GM12801 (cell line): ENCODE measurements around the gene CFAP54.

Source experiments
- TF ChIP-seq, protein P1 (sequence below): IDR thresholded peaks from one replicate; pipeline ENCODE4 v1.5.1; 2011; ENCODE audit warnings: control low read depth; ENCODE audit not compliant: insufficient read length; ENCODE audit errors: extremely low read depth

CFAP54 gene

GRCh38 chr12:96808587-96808986 is 319.2 kb downstream of the CFAP54 start:
- TF ChIP-seq, protein P1, sequence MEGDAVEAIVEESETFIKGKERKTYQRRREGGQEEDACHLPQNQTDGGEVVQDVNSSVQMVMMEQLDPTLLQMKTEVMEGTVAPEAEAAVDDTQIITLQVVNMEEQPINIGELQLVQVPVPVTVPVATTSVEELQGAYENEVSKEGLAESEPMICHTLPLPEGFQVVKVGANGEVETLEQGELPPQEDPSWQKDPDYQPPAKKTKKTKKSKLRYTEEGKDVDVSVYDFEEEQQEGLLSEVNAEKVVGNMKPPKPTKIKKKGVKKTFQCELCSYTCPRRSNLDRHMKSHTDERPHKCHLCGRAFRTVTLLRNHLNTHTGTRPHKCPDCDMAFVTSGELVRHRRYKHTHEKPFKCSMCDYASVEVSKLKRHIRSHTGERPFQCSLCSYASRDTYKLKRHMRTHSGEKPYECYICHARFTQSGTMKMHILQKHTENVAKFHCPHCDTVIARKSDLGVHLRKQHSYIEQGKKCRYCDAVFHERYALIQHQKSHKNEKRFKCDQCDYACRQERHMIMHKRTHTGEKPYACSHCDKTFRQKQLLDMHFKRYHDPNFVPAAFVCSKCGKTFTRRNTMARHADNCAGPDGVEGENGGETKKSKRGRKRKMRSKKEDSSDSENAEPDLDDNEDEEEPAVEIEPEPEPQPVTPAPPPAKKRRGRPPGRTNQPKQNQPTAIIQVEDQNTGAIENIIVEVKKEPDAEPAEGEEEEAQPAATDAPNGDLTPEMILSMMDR: no peak

DNA sequence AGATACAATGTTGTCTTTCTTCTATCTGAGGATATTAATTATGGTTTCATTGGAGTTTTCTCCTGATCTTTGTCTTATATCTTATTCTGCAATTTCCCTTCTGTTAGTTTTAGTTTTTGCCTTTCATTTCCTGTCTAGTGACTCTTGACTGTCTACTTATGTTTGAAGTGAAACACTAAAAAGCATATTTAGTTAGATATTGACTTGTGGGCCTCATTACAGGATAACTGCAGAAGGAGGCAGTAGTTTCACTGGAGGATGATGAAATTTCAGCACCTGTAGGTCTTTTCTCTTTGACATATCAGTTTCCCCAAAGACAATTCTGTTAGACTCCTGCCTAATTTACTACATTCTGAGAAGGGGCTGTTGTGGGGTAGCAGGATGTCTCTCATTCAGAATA is 320.1 kb downstream of the CFAP54 start:
- TF ChIP-seq, protein P1: no peak

- TF ChIP-seq, protein P1: no peak
Measured at GRCh38 chr12:96810057-96810456, 320.7 kb downstream of the CFAP54 start.

DNA sequence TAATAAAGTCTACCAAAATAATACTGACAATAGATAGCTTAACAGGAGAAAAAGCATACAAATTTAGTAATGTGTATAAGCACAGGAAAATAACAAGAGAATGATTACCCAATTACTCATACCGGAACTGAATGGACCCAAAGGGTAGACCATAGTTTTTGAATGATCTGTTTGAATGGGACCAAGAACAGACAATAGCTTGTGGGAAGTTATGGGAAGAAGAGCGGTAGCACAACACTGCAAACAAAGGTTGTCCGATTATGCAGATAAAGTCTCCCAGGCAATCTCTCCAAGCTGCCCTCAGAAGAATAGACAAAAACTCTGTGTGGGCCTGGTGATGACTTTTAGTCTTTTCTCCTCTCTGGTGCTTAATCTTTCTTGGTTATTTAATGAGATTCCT is 321.1 kb downstream of the CFAP54 start:
- TF ChIP-seq, protein P1: no peak

DNA sequence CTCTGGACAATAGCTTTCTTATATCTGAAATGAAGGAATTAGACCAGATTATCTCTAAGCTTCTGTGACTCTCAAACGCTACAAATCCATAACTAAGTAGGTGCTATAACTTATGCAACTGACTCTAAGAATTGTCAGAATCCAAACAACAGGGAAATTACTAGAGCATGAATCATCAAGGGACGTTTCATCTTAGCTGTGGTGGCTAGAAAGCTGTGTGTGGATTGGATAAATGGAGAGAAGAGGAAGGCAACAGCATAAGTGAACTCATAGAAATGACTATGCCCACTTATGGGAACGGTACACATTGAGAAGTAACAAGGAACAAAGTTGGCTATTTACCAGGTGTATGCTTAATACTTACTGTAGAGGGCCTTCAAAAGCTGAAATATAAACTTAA is 321.7 kb downstream of the CFAP54 start:
- TF ChIP-seq, protein P1: no peak

GRCh38 chr12:96812153-96812552 is 322.8 kb downstream of the CFAP54 start:
- TF ChIP-seq, protein P1: no peak

DNA sequence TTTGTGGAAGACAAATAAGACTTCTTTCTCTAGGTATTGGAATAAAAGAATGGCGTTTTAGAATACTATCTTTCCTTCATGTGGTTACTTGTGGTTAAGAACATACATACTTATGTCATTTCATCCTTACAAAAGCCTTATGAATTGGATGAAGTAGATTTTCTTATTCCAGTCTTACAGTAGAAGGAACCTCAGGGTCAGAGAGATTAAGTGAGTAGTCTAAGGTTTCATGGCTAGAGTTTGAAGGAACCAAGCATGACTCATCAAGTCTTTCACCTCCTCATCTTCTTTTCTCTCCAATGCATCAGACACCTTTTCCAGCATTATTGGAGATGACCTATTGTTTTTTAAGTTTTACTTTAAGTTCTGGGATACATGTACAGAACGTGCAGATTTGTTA is 324.8 kb downstream of the CFAP54 start:
- TF ChIP-seq, protein P1: no peak

- TF ChIP-seq, protein P1: no peak
Measured at GRCh38 chr12:96821592-96821991, 332.2 kb downstream of the CFAP54 start.
